HCT116 (cell line): ENCODE results near the gene FBXO42. TPM values are rescaled to one million over a fixed set of nuclear protein-coding genes. Genes with fewer than 3 reads are reported as not detected.

Source experiments
- ATAC-seq: fragments of 200-7000 bp; cut with Tn5 transposase; 2 replicates; pipeline ENCODE4 v1.9.1; 2020; ENCODE audit warnings: mild to moderate bottlenecking, moderate library complexity
- BruUV-seq: library from RNA; stranded (reverse); fragments of 400-500 nt; replicated peaks from 2 replicates; lab custom pipeline; 2021; lab: Mats Ljungman, UMichigan
- CTCF ChIA-PET: fragments of 300-600 bp; sonication (Branson Sonifier 250); formaldehyde crosslinking; loops from one replicate; lab custom pipeline; 2021; ENCODE audit warnings: antibody characterized with exemption; lab: Charles Lee
- POLR2A ChIA-PET: fragments of 300-600, 350-600 bp; sonication (Branson Sonifier 250); formaldehyde crosslinking; loops from one replicate; lab custom pipeline; 2021; ENCODE audit warnings: antibody characterized with exemption; lab: Charles Lee
- RAD21 ChIA-PET, 2 experiments: fragments of 300-600 bp; sonication (Branson Sonifier 250); formaldehyde crosslinking; loops; one replicate each; lab custom pipeline; 2023; ENCODE audit warnings: low total read pairs in 2 of 2; ENCODE audit not compliant: uncharacterized antibody in 2 of 2, unreplicated experiment in 2 of 2, low non-redundant PET in 1 of 2; lab: Charles Lee
- DNase-seq: peaks from one replicate; pipeline ENCODE4 v3.0.0-alpha.2; 2010; ENCODE audit warnings: low read depth, low spot score
- H2AFZ ChIP-seq: fragments of 200-600 bp; shearing (Covaris generic), sonication (generic); 2 replicates; pipeline ENCODE4 v1.6.1; 2017; ENCODE audit warnings: low read depth, mixed run types, mixed read lengths, antibody characterized with exemption, low read length; ENCODE audit not compliant: poor library complexity, severe bottlenecking
- H3K27ac ChIP-seq: 2 replicates; pipeline ENCODE4 v1.5.1; 2012; ENCODE audit warnings: low read depth, low read length
- H3K27me3 ChIP-seq: fragments of 200-600 bp; sonication (generic); 2 replicates; pipeline ENCODE4 v1.6.1; 2016; ENCODE audit warnings: mixed run types, low read length, mixed read lengths; ENCODE audit not compliant: insufficient read depth
- H3K36me3 ChIP-seq, 2 experiments: fragments of 200-500 bp in 1 of 2; fragments of 200-600 bp in 1 of 2; sonication (Bioruptor generic) in 1 of 2; sonication (generic) in 1 of 2; 2 replicates each; pipeline versions ENCODE4 v1.5.1 to v1.6.1; 2014 to 2016; ENCODE audit warnings: low read length in 2 of 2, inconsistent platforms in 1 of 2, mixed read lengths in 1 of 2, mixed run types in 1 of 2; ENCODE audit not compliant: insufficient read depth in 2 of 2, control insufficient read depth in 1 of 2
- H3K4me1 ChIP-seq, 2 experiments: fragments of 200-600 bp in 1 of 2; sonication (generic) in 1 of 2; 2 replicates each; pipeline versions ENCODE4 v1.5.1 to v1.6.1; 2012 to 2017; ENCODE audit warnings: low read length in 2 of 2, inconsistent platforms in 1 of 2, mild to moderate bottlenecking in 1 of 2, mixed read lengths in 1 of 2, mixed run types in 1 of 2, moderate library complexity in 1 of 2; ENCODE audit not compliant: insufficient read depth in 2 of 2, control insufficient read depth in 1 of 2
- H3K4me2 ChIP-seq: fragments of 200-600 bp; sonication (generic); 2 replicates; pipeline ENCODE4 v1.6.1; 2017; ENCODE audit warnings: mixed run types, low read length, mixed read lengths
- H3K4me3 ChIP-seq, 2 experiments: fragments of 200-600 bp in 1 of 2; sonication (generic) in 1 of 2; replicated peaks in 1 of 2; 2 replicates each; pipeline ENCODE4 v1.5.1; 2011 to 2016; ENCODE audit warnings: low read length in 2 of 2, control low read depth in 1 of 2, low read depth in 1 of 2, mild to moderate bottlenecking in 1 of 2, mixed read lengths in 1 of 2, mixed run types in 1 of 2
- H3K79me2 ChIP-seq: fragments of 200-600 bp; sonication (generic); 2 replicates; pipeline ENCODE4 v1.6.1; 2017; ENCODE audit warnings: mild to moderate bottlenecking, mixed run types, low read length, moderate library complexity, mixed read lengths; ENCODE audit not compliant: insufficient read depth
- H3K9ac ChIP-seq: fragments of 200-600 bp; sonication (generic); 2 replicates; pipeline ENCODE4 v1.6.1; 2016; ENCODE audit warnings: low read length, mixed read lengths
- H3K9me2 ChIP-seq: fragments of 200-600 bp; sonication (generic), shearing (Covaris generic); 2 replicates; pipeline ENCODE4 v1.6.1; 2017; ENCODE audit warnings: mixed run types, mild to moderate bottlenecking, moderate library complexity; ENCODE audit not compliant: insufficient read depth
- H3K9me3 ChIP-seq, 2 experiments: fragments of 200-500 bp in 1 of 2; fragments of 200-600 bp in 1 of 2; sonication (Bioruptor generic) in 1 of 2; sonication (generic) in 1 of 2; 2 replicates each; pipeline ENCODE4 v1.6.1; 2014 to 2017; ENCODE audit warnings: low read length in 2 of 2, mixed read lengths in 2 of 2, inconsistent platforms in 1 of 2, low read depth in 1 of 2, mild to moderate bottlenecking in 1 of 2, mixed run types in 1 of 2, moderate library complexity in 1 of 2; ENCODE audit not compliant: control insufficient read depth in 1 of 2, insufficient read depth in 1 of 2
- H4K20me1 ChIP-seq: fragments of 200-600 bp; sonication (generic), shearing (Covaris generic); 2 replicates; pipeline ENCODE4 v1.6.1; 2017; ENCODE audit warnings: mixed run types, mild to moderate bottlenecking, moderate library complexity; ENCODE audit not compliant: insufficient read depth
- FOSL1 ChIP-seq: IDR thresholded peaks from 2 replicates; pipeline ENCODE4 v1.6.1; 2012; ENCODE audit warnings: low read depth
- POLR2AphosphoS5 ChIP-seq: IDR thresholded peaks from 2 replicates; pipeline ENCODE4 v1.6.1; 2011; ENCODE audit warnings: mild to moderate bottlenecking, low read depth, low read length, moderate library complexity
- ZFX ChIP-seq: fragments of 450-650 bp; IDR thresholded peaks from 2 replicates; pipeline ENCODE4 v1.6.1; 2017
- intact Hi-C: fragments of 100-400 bp; cut with micrococcal nuclease; formaldehyde crosslinking; loops from 2 replicates; pipeline ENCODE4 v1.10.0; 2022
- total RNA-seq: library from RNA; stranded (reverse); gene quantifications from one replicate; pipeline ENCODE4 v1.2.1, GENCODE V29; 2021; ENCODE audit not compliant: unreplicated experiment
- TF ChIP-seq, protein P1 (sequence below): IDR thresholded peaks from 2 replicates; pipeline ENCODE4 v1.6.1; 2012

Gene FBXO42
- total RNA-seq, 1 experiment from 2014 or later: 20.6 TPM

DNA sequence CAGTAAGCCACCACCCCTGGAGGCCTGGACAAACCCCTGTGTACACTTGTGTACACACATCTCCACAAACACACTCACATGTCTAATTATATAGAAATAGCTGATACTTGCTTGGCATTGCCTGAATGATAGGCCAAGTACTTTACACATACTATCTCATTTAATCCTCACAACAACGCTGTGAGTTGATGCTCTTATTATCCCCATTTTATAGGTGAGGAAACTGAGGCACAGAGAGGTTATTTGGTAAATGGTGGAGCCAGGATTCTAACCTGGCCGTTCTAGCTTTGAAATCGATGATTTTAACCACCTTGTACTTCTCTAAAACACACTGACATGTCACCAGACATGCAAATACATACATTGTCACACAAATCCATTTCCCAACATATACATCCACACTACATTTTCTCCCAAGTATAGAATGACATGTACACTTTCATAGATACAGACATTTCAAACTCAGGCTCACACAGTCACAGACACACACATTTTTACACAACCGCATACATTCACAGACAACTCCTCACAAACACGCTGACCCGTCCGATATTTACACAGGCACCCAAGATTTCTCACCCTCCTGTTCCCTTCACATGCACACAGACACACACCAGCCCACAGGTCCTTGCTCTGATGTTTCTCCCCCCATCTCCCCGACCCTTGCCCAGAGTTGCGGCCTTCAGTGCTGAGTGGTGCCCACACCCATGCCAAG lies 143.0 kb downstream of the FBXO42 start:
- H2AFZ ChIP-seq: no peak overlapping the region
- ATAC-seq: no peak

DNA sequence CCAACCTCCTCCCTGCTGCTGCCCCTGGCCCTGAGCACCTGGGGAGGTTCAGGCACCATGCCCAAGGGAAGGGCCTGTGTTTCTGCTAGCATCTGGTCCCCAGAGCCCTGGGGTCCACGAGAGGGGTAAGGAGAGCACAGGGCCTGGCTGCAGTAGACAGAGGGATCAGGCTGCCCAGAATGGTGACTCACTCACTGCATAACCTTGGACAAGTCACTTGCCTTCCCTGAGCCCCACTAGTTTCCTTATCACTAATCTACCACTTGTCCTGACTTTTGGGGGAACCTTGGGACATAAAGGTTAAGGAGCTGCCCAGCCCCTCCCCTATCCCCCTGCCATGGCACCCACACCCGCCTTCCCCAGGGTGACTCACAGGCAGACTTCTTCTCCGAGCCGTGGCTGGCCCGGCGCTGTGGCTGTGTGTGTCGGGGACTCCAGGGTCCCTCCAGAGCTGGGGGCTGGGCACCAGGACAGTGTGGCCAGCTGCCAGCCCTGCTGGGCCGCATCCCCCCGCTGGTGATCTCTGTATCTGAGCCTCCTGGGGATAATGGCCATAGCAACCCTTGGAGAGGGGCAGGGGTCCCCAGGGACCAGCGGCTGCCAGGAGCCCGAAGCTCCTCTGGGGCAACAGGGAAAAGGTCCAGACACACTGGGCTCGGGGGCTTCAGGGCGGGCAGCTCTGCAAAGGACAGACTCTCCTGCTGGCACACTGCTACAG lies 143.9 kb downstream of the FBXO42 start:
- CTCF ChIA-PET: interaction anchor here (0.6 kb wide), 1 partner anchor 36 kb away, joined by 6 read pairs; no protein-coding TSS in a partner anchor
- Histone ChIP-seq H3K9me3 (no peaks in the 10 kb centered on the region), H3K36me3 (peaks cover under 1 to 16% of the 10 kb centered on the region in 2 experiments; a peak in 1 of 4 replicates), H3K27me3 (no peaks in the 10 kb centered on the region), H3K4me1 (peaks cover 40 to 70% of the 10 kb centered on the region in 2 experiments), H3K27ac (peak overlapping the region; percentile 91), H3K4me2 (peak overlapping the region; percentile 95), H3K4me3 (peak overlapping the region; percentile 88 to 93), H2AFZ (no peak overlapping the region), H3K9ac (peak overlapping the region; percentile 90), H4K20me1 (no peaks in the 10 kb centered on the region), H3K9me2 (no peaks in the 10 kb centered on the region), H3K79me2 (peaks cover 9% of the 10 kb centered on the region; the same call in 1 of the 2 replicates)
- intact Hi-C loops: no loop called here
- TF ChIP-seq ZFX (peak; percentile 33), FOSL1 (no peak)
- RAD21 ChIA-PET: interaction anchor here (0.7 to 1.1 kb wide), 3 partner anchors 8 to 126 kb away, joined by 3 to 5 read pairs (median 3); partner anchors contain the start of gene CPLANE2 (in 1 of the 2)
- no TSS peak for BruUV-seq
- DNase-seq (no peak), ATAC-seq (peak; percentile 18; the same call in 1 of the 2 replicates)
- POLR2A ChIA-PET: interaction anchor here (0.6 to 3.4 kb wide), 4 partner anchors 8 to 699 kb away, joined by 3 to 34 read pairs (median 4); partner anchors contain the start of gene FBXO42

More for the DNA sequence above, 143.0 kb downstream of the FBXO42 start:
- Histone ChIP-seq H3K36me3 (peaks cover 0 to 10% of the 10 kb centered on the region in 2 experiments; a peak in 1 of 4 replicates), H3K27ac (peak overlapping the region; percentile 91), H3K4me2 (peak overlapping the region; percentile 95), H3K79me2 (peaks cover 9% of the 10 kb centered on the region; the same call in 1 of the 2 replicates), H3K4me3 (no peak overlapping the region), H4K20me1 (no peaks in the 10 kb centered on the region), H3K9me2 (no peaks in the 10 kb centered on the region), H3K27me3 (no peaks in the 10 kb centered on the region), H3K9me3 (no peaks in the 10 kb centered on the region), H3K9ac (peak overlapping the region; percentile 90; the same call in 1 of the 2 replicates), H3K4me1 (peaks cover 41 to 77% of the 10 kb centered on the region in 2 experiments)
- no TSS peak for BruUV-seq
- no peak for DNase-seq
- 0 out of 2 replicates have a peak, but pooled peaks have one; percentile 14 for TF ChIP-seq POLR2AphosphoS5
- TF ChIP-seq, protein P1, sequence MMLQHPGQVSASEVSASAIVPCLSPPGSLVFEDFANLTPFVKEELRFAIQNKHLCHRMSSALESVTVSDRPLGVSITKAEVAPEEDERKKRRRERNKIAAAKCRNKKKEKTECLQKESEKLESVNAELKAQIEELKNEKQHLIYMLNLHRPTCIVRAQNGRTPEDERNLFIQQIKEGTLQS: no peak
- RAD21 ChIA-PET: no interaction called here
- POLR2A ChIA-PET: interaction anchor here (3.4 kb wide), 1 partner anchor 7 kb away, joined by 34 read pairs; no protein-coding TSS in a partner anchor
- CTCF ChIA-PET: no interaction called here
- intact Hi-C loops: no loop called here
